Glomerular endothelial cell (primary cell): ENCODE results near the gene GJD3. TPM values are rescaled to one million over a fixed set of nuclear protein-coding genes. Genes with fewer than 3 reads are reported as not detected.
"Not testable (repeated sequence)": the region's sequence is repeated elsewhere in the genome, so short reads cannot be mapped to it uniquely, and the experiment has no call there.

Experiments
- DNase-seq: peaks from one replicate; pipeline ENCODE4 v3.0.0-alpha.2; 2011; ENCODE audit warnings: low read depth, low spot score; ENCODE audit errors: extremely low read depth
- total RNA-seq: library from RNA; depleted of rRNA; stranded (reverse); fragments of >200 nt; gene quantifications from 2 replicates; pipeline ENCODE4 v1.2.3, GENCODE V29; 2015

GJD3 gene
- total RNA-seq, 1 donor from 2014 or later: 3.6 TPM

GRCh38 chr17:40369923-40370322 is 5.4 kb upstream of the GJD3 start:
- DNase-seq: no peak

- not testable (repeated sequence) for DNase-seq
Measured at GRCh38 chr17:40367728-40368127, 3.2 kb upstream of the GJD3 start.

- no peak for DNase-seq
Measured at GRCh38 chr17:40366861-40367518, 2.5 kb upstream of the GJD3 start.

- DNase-seq: no peak
Measured at GRCh38 chr17:40366076-40366860, 1.7 kb upstream of the GJD3 start.

- no peak for DNase-seq
Measured at GRCh38 chr17:40364906-40365305, 369 bp upstream of the GJD3 start.

- no peak for DNase-seq
Measured at GRCh38 chr17:40363111-40363827, 1.3 kb downstream of the GJD3 start.

- DNase-seq: no peak
Measured at GRCh38 chr17:40362696-40363110, 1.8 kb downstream of the GJD3 start.

- no peak for DNase-seq
Measured at GRCh38 chr17:40361925-40362695, 2.4 kb downstream of the GJD3 start.

GRCh38 chr17:40361063-40361924 is 3.2 kb downstream of the GJD3 start:
- no peak for DNase-seq

GRCh38 chr17:40360091-40360490 is 4.4 kb downstream of the GJD3 start:
- DNase-seq: no peak

GRCh38 chr17:40358323-40359038 is 6.1 kb downstream of the GJD3 start:
- peak; percentile 56 for DNase-seq

- DNase-seq: no peak
Measured at GRCh38 chr17:40356990-40357881, 7.3 kb downstream of the GJD3 start.

- DNase-seq: no peak
Measured at GRCh38 chr17:40355804-40356758, 8.5 kb downstream of the GJD3 start.

- DNase-seq: no peak
Measured at GRCh38 chr17:40355123-40355803, 9.3 kb downstream of the GJD3 start.

- DNase-seq: no peak
Measured at GRCh38 chr17:40354221-40355122, 10.1 kb downstream of the GJD3 start.
